Non-pigmented ciliary epithelial cell (primary cell): ENCODE data around the gene DPY19L2.
"Not testable (repeated sequence)": the region's sequence is repeated elsewhere in the genome, so short reads cannot be mapped to it uniquely, and the experiment has no call there.

Experiments
- DNase-seq: peaks from one replicate; pipeline ENCODE4 v3.0.0-alpha.2; 2010; ENCODE audit warnings: low read depth

DPY19L2 gene

DNA sequence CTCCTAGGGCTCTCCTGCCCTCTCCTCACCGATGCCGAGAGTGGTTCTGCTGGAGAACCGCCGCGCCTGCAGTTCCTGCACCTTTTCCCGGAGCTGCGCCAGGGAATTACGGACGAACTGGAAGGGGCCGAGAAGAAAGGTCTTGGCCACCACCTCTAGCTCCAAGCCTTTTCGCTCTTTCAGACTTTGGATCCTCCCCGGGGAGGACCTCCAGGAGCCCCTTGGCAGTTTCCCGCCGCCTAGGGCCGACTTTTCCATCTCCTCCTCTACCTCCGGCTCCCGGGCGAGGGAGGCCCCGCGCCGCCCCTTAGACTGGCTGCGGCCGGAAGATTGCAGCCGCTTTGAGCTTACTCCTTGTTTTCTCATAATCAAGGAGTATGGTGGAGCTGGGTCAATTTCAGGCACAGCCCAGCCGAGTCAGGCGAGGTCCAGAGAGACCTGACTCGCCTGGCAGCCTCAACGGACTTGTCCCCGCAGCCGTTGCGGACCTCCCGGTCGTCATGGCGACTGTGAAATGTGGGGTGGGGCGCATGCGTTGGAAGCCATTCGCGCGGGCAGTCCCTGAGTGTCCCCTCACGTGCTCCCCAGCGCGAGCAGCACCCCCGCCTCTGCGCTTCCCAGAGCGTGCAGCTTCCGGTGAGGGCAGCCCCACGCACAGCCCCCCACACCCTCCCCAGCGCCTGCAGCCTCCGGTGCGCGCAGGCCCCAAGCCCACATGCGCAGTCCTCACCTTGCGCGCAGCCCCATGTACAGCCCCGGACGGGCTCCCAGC lies at the start of gene DPY19L2:
Gene DPY19L2, minus strand, starts transcription at position 466 of the 772 bp plus-strand sequence. Its CDS starts 100 bp downstream, at position 366.
- no peak for DNase-seq

DNA sequence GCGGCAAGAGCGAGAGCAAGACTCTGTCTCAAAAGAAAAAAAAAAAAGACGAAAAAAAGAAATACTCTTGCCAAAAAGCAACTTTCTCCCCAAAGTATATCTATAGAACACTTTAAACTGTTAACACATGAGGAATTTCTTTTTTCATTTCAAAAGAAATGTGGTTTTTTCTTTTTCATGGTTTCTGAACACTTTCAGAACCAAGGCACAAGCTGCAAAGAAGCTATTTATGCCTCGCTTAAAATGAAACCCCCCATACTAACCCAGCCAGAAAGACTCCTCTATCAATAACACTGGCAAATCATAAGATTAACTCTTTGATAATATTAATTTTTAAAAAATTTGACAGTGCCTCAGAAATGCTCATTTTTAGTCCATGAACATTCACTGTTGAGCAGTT lies 48.6 kb upstream of the DPY19L2 start:
- DNase-seq: not testable (repeated sequence)

- not testable (repeated sequence) for DNase-seq
Observed at GRCh38 chr12:63715107-63715625, 46.9 kb upstream of the DPY19L2 start.

- DNase-seq: not testable (repeated sequence)
Observed at GRCh38 chr12:63714409-63714808, 46.1 kb upstream of the DPY19L2 start.

GRCh38 chr12:63713681-63714075 lies 45.4 kb upstream of the DPY19L2 start:
- DNase-seq: not testable (repeated sequence)

DNA sequence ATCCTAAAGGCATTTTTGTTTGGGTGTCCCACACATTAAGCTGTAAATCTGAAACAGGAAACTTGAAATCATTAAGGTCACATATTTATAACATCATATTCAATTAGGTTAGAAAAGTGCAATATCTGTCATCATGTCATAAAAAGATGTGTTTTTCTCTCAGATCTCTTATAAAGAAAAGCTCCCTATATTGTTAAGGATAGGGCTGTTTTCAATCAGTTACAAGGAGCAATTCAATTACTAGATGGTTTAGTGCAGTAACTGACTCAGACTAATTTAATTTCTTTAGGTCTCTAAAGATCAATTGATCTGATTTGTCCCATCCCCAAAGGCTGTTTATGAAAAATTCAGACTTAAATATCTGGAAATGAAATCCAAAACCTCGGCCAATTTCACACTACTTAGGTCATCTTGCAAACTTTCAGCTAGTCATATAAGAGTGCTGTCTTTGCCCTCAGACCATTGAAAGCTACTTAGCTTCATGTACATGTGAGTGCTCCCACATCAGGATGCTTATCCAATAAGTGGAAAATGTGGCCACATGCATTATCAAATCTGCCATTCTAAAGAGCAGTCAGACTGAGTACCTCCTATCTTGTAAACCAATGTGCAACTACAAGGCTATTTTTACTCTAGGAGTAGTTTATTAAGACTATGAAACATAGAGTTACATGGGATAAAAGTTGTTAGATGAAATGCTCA lies 44.8 kb upstream of the DPY19L2 start:
- not testable (repeated sequence) for DNase-seq

DNA sequence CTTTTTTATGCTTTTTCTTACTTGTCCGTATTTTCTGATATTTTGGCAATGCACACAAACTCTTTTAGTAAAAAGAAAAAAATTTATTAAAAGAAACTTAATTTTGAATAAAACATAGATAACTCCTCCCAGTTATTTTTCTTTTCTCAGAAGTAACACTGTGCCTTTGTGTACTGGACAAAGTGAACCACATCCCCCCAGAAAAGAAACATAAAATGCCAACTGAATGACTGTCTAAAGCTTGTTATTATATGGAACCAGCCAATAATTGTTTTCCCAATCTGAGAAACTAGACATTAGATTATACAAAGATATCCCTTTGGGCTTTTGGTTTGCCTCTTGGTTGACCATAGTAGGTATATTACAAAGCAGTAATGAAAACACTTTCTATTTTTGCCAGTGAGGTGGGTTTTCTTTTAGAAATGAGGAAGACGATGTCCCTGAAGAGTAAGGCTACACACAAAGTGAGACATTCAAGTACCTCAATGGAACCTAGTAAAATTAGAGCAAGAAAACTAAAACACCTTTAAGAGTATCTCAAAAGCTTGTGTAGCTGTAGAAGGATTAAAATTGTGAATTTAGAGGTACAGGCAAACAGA lies 44.2 kb upstream of the DPY19L2 start:
- not testable (repeated sequence) for DNase-seq

GRCh38 chr12:63711339-63711738 lies 43.0 kb upstream of the DPY19L2 start:
- DNase-seq: peak; percentile 6

GRCh38 chr12:63706336-63706735 lies 38.0 kb upstream of the DPY19L2 start:
- no peak for DNase-seq

- DNase-seq: not testable (repeated sequence)
Observed at GRCh38 chr12:63699678-63700382, 31.5 kb upstream of the DPY19L2 start.

DNA sequence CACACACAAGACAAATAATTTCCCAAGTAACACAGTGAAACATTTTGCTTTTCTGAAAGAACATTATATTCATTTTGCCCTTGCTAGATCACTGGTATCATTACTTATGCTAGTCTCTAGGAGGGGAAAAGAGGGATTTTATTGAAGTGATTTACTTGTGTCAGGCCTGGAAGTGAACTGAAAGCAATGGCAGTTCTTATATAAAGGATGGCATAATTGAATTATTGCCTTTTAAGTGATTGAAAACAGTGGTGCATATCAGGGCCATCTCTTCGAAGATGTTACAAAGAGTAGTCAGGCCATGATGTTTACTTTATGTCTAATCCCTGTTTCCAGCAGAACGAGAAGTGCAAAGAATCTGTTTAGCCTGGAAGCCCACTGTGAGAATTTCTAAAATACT lies 30.7 kb upstream of the DPY19L2 start:
- DNase-seq: not testable (repeated sequence)

- not testable (repeated sequence) for DNase-seq
Observed at GRCh38 chr12:63690837-63691236, 22.5 kb upstream of the DPY19L2 start.

DNA sequence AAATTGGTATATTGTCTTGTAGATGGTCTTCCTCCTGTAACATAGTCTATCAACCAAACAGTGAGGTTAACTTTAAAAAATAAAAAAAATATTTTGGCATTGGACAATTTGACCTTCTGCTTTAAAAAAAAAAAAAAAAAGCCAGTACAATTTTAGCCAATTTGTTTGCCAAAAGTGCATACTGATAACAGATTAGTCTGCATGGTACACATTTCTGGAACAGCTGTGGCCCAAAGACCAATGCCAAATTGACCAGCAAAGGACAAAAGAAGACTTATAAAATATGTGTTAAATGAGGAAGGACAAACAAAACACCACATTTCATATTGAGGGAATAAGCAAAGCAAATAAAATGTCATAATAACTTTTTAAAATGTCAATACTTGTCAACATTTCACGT lies 20.8 kb upstream of the DPY19L2 start:
- not testable (repeated sequence) for DNase-seq

- not testable (repeated sequence) for DNase-seq
Observed at GRCh38 chr12:63686623-63687022, 18.3 kb upstream of the DPY19L2 start.

DNA sequence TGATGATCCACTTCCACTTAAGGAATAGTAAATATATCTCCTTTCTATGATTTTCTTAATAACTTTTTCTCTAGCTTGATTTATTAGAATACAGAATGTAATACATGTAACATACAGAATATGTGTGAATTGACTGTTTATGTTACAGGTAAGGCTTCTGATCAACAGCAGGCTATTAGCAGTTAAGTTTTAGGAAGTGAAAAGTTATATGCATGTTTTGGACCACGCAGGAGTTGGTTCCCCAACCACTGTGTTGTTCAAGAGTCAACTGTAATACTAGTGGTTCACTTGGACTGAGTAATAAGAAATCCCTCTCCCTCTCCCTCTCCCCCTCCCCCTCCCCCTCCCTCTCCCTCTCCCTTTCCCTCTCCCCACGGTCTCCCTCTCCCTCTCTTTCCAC lies 17.5 kb upstream of the DPY19L2 start:
- not testable (repeated sequence) for DNase-seq

- not testable (repeated sequence) for DNase-seq
Observed at GRCh38 chr12:63682617-63683016, 14.3 kb upstream of the DPY19L2 start.

GRCh38 chr12:63680758-63681157 lies 12.5 kb upstream of the DPY19L2 start:
- DNase-seq: not testable (repeated sequence)

GRCh38 chr12:63672550-63672949 lies 4.3 kb upstream of the DPY19L2 start:
- not testable (repeated sequence) for DNase-seq

- not testable (repeated sequence) for DNase-seq
Observed at GRCh38 chr12:63669936-63670335, 1.6 kb upstream of the DPY19L2 start.

DNA sequence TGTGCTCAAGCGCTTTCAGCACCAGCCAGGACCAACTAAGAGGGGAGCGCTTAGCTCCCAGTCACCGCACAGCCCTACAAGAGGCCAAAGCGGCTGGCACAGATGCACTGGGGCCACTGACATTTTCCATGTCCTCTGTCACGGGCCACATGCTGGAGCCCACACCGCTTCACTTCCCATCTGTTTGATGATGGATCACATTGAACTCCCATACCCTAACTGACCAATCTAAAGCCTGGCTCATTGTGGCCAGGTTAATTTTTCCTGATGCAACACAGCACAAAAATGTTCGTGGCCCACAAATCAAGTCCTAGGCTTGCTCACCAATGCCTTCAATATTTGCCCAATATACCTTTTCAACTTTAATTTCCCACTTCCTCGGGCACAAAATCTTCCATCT lies 1.1 kb upstream of the DPY19L2 start:
- DNase-seq: not testable (repeated sequence)

- DNase-seq: not testable (repeated sequence)
Observed at GRCh38 chr12:63668800-63669365, 590 bp upstream of the DPY19L2 start.
